Subcutaneous abdominal adipose tissue (tissue), 5 donors: ENCODE results near the gene SMYD5.

Experiments used
- H3K27ac ChIP-seq: one replicate; pipeline ENCODE4 v1.7.0; 2013; ENCODE audit warnings: low read depth, mild to moderate bottlenecking, inconsistent platforms, low read length, moderate library complexity
- H3K27me3 ChIP-seq, 5 donors: one replicate each; pipeline ENCODE4 v1.7.0; 2013; ENCODE audit warnings: low read length in 5 of 5, inconsistent platforms in 1 of 5; ENCODE audit not compliant: control insufficient read depth in 5 of 5, insufficient read depth in 4 of 5
- H3K36me3 ChIP-seq, 5 donors: one replicate each; pipeline ENCODE4 v1.7.0; 2013; ENCODE audit warnings: low read length in 5 of 5; ENCODE audit not compliant: control insufficient read depth in 5 of 5, insufficient read depth in 5 of 5
- H3K4me1 ChIP-seq, 5 donors: one replicate each; pipeline ENCODE4 v1.7.0; 2013; ENCODE audit warnings: low read length in 5 of 5, mild to moderate bottlenecking in 3 of 5, moderate library complexity in 1 of 5; ENCODE audit not compliant: control insufficient read depth in 5 of 5, insufficient read depth in 5 of 5
- H3K4me3 ChIP-seq, 5 donors: one replicate each; pipeline ENCODE4 v1.7.0; 2013; ENCODE audit warnings: low read length in 5 of 5, low read depth in 1 of 5
- H3K9ac ChIP-seq, 5 donors: one replicate each; pipeline ENCODE4 v1.7.0; 2013; ENCODE audit warnings: low read length in 5 of 5, mild to moderate bottlenecking in 4 of 5, moderate library complexity in 3 of 5
- H3K9me3 ChIP-seq, 5 donors: one replicate each; pipeline ENCODE4 v1.7.0; 2013; ENCODE audit warnings: low read length in 5 of 5; ENCODE audit not compliant: control insufficient read depth in 5 of 5
- donor health status: healthy.
- donor health status: healthy.
- donor health status: healthy.
- donor health status: healthy.
- donor health status: healthy.

SMYD5 gene

DNA sequence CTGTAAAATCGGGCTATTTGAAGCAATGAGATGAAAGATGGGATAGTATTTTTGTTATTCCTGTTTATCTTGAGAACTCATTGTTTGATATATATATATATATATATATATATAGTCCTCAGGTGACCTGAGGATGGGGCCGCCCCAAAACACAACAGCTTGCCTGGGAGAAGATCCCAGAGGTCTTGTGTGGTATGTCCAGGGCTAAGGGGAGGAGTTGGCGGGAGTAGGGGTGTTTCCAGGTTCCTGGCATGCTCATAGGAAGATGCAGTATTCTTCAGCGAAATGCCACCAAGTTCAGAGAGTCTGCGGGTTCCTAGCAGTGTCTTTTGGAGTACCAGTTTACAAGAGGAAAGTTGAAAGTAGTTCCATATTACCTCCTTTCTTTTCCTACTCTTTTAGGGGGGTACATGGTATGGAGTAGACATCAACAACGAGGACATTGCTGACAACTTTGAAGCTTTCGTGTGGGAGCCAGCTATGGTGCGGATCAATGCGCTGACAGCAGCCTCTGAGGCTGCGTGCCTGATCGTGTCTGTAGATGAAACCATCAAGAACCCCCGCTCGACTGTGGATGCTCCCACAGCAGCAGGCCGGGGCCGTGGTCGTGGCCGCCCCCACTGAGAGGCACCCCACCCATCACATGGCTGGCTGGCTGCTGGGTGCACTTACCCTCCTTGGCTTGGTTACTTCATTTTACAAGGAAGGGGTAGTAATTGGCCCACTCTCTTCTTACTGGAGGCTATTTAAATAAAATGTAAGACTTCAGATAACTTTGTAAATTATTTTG lies 38.4 kb downstream of the SMYD5 start:
- H3K27me3 ChIP-seq: no peaks in the 10 kb centered on the region
- no peak overlapping the region for H3K27ac ChIP-seq
- H3K36me3 ChIP-seq: peaks cover 11 to 80% (median 68%) of the 10 kb centered on the region in 5 donors
- H3K9ac ChIP-seq: no peak overlapping the region
- H3K9me3 ChIP-seq: no peaks in the 10 kb centered on the region
- no peak overlapping the region for H3K4me3 ChIP-seq
- peaks cover 0 to 5% (median 5%) of the 10 kb centered on the region in 5 donors for H3K4me1 ChIP-seq

GRCh38 chr2:73253400-73253799 lies 39.4 kb downstream of the SMYD5 start:
- Histone ChIP-seq H3K9me3 (no peaks in the 10 kb centered on the region), H3K36me3 (peaks cover 8 to 71% (median 60%) of the 10 kb centered on the region in 5 donors), H3K4me3 (no peak overlapping the region), H3K9ac (no peak overlapping the region), H3K27me3 (no peaks in the 10 kb centered on the region), H3K27ac (no peak overlapping the region), H3K4me1 (peaks cover 0 to 5% (median 5%) of the 10 kb centered on the region in 5 donors)

DNA sequence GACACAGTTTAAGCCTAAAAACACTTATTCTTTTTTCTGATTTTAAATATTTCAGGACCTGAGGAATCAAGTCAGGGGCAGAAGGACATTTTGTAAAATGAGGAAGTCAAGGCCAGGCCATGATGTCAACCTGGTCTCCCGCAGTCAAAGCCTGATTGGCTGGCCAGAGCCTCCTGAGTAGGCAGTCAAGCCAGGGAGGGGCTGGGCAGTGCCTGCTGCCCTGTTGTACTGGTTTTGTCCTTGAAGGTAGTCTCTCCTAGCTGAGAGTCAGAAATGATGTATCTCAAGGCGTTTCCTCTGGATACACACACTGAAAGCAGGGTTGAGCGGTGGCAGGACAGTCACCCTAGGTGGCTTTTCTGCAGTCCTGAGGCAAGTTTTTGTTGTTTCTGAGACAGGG lies 39.9 kb downstream of the SMYD5 start:
- Histone ChIP-seq H3K9me3 (no peaks in the 10 kb centered on the region), H3K27me3 (no peaks in the 10 kb centered on the region), H3K4me3 (no peak overlapping the region), H3K4me1 (peaks cover 0 to 5% (median 5%) of the 10 kb centered on the region in 5 donors), H3K9ac (no peak overlapping the region), H3K36me3 (peaks cover 8 to 69% (median 55%) of the 10 kb centered on the region in 5 donors), H3K27ac (no peak overlapping the region)

GRCh38 chr2:73254343-73255006 lies 40.4 kb downstream of the SMYD5 start:
- H3K36me3 ChIP-seq: peaks cover 4 to 63% (median 49%) of the 10 kb centered on the region in 5 donors
- H3K4me3 ChIP-seq: no peak overlapping the region
- H3K4me1 ChIP-seq: peaks cover 0 to 5% (median 5%) of the 10 kb centered on the region in 5 donors
- no peak overlapping the region for H3K9ac ChIP-seq
- H3K9me3 ChIP-seq: no peaks in the 10 kb centered on the region
- no peaks in the 10 kb centered on the region for H3K27me3 ChIP-seq
- H3K27ac ChIP-seq: no peak overlapping the region

DNA sequence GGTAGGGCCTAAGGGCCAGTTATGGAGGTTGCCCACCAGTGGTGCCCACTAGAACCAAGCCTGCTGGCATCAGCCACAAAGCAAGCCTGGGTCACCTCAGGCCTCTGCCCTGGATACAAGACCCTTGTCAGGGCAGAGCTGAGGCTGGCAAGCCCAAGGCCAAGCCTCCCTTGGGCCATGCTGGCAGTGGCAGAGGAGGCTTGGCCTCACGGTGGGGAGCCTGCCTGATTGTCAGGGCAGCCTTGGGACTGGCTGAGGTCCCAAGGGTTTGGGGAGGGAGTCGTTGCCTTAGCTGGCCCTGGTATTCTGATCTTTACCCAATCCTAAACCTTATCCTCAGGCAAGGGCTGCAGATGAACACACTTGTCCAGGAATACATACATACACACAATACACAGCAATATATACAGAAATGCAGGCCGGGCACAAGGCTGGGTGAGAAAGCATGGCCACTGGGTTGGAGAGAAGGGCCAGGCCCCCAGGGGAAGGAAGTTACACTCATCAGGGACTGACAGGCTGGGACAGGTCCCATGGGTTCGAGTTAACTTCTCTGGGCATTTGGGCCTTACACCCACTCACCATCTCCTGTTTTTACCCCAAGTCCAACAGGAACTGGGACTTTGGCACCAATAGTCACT lies 41.1 kb downstream of the SMYD5 start:
- Histone ChIP-seq H3K36me3 (peaks cover 4 to 56% (median 42%) of the 10 kb centered on the region in 5 donors), H3K27me3 (peaks cover 0 to 2% (median 0%) of the 10 kb centered on the region in 5 donors), H3K9me3 (no peaks in the 10 kb centered on the region), H3K9ac (no peak overlapping the region), H3K27ac (no peak overlapping the region), H3K4me1 (peaks cover 0 to 5% (median 5%) of the 10 kb centered on the region in 5 donors), H3K4me3 (no peak overlapping the region)

- H3K9ac ChIP-seq: no peak overlapping the region
- peaks cover 0 to 6% (median 3%) of the 10 kb centered on the region in 5 donors for H3K27me3 ChIP-seq
- H3K4me1 ChIP-seq: peaks cover 0 to 5% (median 5%) of the 10 kb centered on the region in 5 donors
- H3K4me3 ChIP-seq: no peak overlapping the region
- H3K27ac ChIP-seq: no peak overlapping the region
- peaks cover 4 to 47% (median 33%) of the 10 kb centered on the region in 5 donors for H3K36me3 ChIP-seq
- no peaks in the 10 kb centered on the region for H3K9me3 ChIP-seq
Measured at GRCh38 chr2:73255907-73256617, 42.0 kb downstream of the SMYD5 start.

GRCh38 chr2:73256618-73256922 lies 42.5 kb downstream of the SMYD5 start:
- no peak overlapping the region for H3K9ac ChIP-seq
- no peak overlapping the region for H3K4me3 ChIP-seq
- no peaks in the 10 kb centered on the region for H3K9me3 ChIP-seq
- peaks cover 0 to 5% (median 5%) of the 10 kb centered on the region in 5 donors for H3K4me1 ChIP-seq
- H3K27ac ChIP-seq: no peak overlapping the region
- peaks cover 0 to 6% (median 3%) of the 10 kb centered on the region in 5 donors for H3K27me3 ChIP-seq
- H3K36me3 ChIP-seq: peaks cover 4 to 42% (median 28%) of the 10 kb centered on the region in 5 donors

DNA sequence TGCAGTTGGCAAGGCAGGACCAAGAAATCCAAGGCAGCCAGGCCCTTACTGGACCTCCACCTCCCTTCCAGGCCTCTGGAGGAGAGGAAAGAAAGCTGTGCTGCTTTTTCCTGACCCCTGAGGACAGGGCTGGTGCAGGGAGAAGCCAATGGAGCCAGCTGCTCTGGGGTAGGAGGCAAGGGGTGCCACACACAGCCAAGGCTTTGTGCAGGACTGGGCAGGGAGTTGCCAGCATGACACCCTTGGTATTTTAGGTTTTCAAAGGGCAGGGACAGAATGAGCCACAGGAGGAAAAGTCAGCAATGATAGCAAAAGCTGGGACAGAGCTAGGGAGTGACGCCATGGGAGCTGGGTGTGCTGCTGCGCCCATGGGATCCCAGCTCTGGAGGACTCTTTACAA lies 43.0 kb downstream of the SMYD5 start:
- Histone ChIP-seq H3K9me3 (no peaks in the 10 kb centered on the region), H3K4me3 (no peak overlapping the region), H3K4me1 (peaks cover 0 to 5% (median 5%) of the 10 kb centered on the region in 5 donors), H3K9ac (no peak overlapping the region), H3K27me3 (peaks cover 0 to 6% (median 3%) of the 10 kb centered on the region in 5 donors), H3K36me3 (peaks cover 4 to 37% (median 24%) of the 10 kb centered on the region in 5 donors), H3K27ac (no peak overlapping the region)

- Histone ChIP-seq H3K36me3 (peaks cover 4 to 32% (median 20%) of the 10 kb centered on the region in 5 donors), H3K9me3 (no peaks in the 10 kb centered on the region), H3K9ac (no peak overlapping the region), H3K27me3 (peaks cover 0 to 6% (median 3%) of the 10 kb centered on the region in 5 donors), H3K4me1 (peaks cover 0 to 5% (median 5%) of the 10 kb centered on the region in 5 donors), H3K27ac (no peak overlapping the region), H3K4me3 (no peak overlapping the region)
Measured at GRCh38 chr2:73257425-73258125, 43.5 kb downstream of the SMYD5 start.
